IMR-90 (cell line): ENCODE data around the gene LAIR1.

Experiments used
- MAFK ChIP-seq: IDR thresholded peaks from 2 replicates; pipeline ENCODE4 v1.6.1; 2012; ENCODE audit warnings: low read depth, low read length, improper control_type of control experiment
- POLR2A ChIP-seq: IDR thresholded peaks from 2 replicates; pipeline ENCODE4 v1.6.1; 2012; ENCODE audit warnings: mild to moderate bottlenecking, low read depth, low read length
- RAD21 ChIP-seq: IDR thresholded peaks from 2 replicates; pipeline ENCODE4 v1.6.1; 2012; ENCODE audit warnings: low read length, improper control_type of control experiment
- RCOR1 ChIP-seq: IDR thresholded peaks from 2 replicates; pipeline ENCODE4 v1.6.1; 2012; ENCODE audit warnings: mild to moderate bottlenecking, low read length, improper control_type of control experiment; ENCODE audit not compliant: insufficient replicate concordance
- TF ChIP-seq, protein P1 (sequence below): conservative IDR thresholded peaks from 2 replicates; pipeline ENCODE4 v1.5.1; 2012; ENCODE audit warnings: mild to moderate bottlenecking, low read depth, low read length, improper control_type of control experiment

DNA sequence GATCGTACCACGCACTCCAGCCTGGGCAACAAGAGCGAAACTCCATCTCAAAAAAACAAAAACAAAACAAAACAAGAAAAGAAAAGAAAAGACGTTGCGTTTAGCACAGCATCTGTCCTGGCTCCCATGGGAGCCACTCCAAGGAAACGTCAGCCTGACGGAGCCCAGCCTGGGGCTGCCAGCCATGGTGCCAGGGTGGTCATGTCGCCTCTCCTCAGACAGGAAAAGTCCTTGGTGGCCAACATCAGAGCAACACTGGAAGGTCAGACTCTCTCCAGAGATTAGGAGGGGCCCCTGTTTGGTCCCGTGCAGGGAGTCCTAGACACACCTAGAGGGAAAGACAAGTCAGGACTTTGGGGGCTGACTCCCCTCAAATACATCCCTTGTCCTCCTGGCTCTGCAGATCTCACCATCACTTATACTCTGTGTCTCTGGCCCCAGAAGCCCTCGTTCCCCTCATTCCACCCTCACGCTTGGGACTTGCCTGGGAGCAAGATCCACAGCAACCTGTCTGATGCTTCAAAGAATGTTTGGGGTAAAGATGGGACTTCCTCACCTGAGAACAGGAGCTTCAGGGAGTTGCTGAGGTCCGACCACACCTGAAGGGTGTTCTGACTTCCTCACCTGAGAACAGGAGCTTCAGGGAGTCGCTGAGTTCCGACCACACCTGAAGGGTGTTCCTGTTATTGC, 35.1 kb downstream of the LAIR1 start:
- TF ChIP-seq, protein P1, sequence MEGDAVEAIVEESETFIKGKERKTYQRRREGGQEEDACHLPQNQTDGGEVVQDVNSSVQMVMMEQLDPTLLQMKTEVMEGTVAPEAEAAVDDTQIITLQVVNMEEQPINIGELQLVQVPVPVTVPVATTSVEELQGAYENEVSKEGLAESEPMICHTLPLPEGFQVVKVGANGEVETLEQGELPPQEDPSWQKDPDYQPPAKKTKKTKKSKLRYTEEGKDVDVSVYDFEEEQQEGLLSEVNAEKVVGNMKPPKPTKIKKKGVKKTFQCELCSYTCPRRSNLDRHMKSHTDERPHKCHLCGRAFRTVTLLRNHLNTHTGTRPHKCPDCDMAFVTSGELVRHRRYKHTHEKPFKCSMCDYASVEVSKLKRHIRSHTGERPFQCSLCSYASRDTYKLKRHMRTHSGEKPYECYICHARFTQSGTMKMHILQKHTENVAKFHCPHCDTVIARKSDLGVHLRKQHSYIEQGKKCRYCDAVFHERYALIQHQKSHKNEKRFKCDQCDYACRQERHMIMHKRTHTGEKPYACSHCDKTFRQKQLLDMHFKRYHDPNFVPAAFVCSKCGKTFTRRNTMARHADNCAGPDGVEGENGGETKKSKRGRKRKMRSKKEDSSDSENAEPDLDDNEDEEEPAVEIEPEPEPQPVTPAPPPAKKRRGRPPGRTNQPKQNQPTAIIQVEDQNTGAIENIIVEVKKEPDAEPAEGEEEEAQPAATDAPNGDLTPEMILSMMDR = no peak
- no peak for TF ChIP-seq MAFK
- no peak for TF ChIP-seq POLR2A
- no peak for TF ChIP-seq RCOR1
- no peak for TF ChIP-seq RAD21
